Measurements from ENCODE around the gene TPD52L1.
A peak's percentile ranks its signal among the peaks of the same experiment; 100 is the strongest.
"Not testable (repeated sequence)": the region's sequence is repeated elsewhere in the genome, so short reads cannot be mapped to it uniquely, and the experiment has no call there.

The TPD52L1 gene

DNA sequence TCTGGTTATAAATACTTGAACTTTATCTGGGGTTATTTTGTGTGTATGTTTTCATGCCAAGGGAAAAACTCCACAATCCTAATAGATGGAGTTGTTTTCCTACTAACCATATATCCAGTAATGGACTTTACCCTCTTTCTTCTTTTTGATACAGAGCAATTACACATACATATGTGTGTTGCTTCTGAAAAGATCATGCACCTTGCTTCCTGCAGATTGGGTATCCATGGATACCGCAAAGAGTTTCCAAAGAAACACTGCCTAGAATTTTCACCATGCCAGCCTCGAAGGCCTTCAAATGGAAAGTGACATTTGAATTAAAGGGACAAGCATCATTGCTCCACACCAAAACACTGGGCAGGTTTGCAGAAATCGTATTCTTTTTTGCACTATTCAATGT lies 121.4 kb downstream of the TPD52L1 start:
- no peaks in the 10 kb centered on the region for H3K27me3 ChIP-seq (ENCODE audit: insufficient read depth, poor library complexity, severe bottlenecking)
- DNase-seq (ENCODE audit: low spot score) (no peak), ATAC-seq (ENCODE audit: low read depth) (no peak)
- H3K36me3 ChIP-seq (ENCODE audit: low read depth) = peaks cover 38% of the 10 kb centered on the region
- H3K9me3 ChIP-seq (ENCODE audit: severe bottlenecking) = no peaks in the 10 kb centered on the region
- peaks cover 17% of the 10 kb centered on the region for H3K4me1 ChIP-seq (ENCODE audit: insufficient read depth, poor library complexity, severe bottlenecking)
- TF ChIP-seq, protein P1, sequence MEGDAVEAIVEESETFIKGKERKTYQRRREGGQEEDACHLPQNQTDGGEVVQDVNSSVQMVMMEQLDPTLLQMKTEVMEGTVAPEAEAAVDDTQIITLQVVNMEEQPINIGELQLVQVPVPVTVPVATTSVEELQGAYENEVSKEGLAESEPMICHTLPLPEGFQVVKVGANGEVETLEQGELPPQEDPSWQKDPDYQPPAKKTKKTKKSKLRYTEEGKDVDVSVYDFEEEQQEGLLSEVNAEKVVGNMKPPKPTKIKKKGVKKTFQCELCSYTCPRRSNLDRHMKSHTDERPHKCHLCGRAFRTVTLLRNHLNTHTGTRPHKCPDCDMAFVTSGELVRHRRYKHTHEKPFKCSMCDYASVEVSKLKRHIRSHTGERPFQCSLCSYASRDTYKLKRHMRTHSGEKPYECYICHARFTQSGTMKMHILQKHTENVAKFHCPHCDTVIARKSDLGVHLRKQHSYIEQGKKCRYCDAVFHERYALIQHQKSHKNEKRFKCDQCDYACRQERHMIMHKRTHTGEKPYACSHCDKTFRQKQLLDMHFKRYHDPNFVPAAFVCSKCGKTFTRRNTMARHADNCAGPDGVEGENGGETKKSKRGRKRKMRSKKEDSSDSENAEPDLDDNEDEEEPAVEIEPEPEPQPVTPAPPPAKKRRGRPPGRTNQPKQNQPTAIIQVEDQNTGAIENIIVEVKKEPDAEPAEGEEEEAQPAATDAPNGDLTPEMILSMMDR (IDR thresholded peaks at IDR 0.05; ENCODE audit: poor library complexity, severe bottlenecking) = no peak
- H3K27ac ChIP-seq (ENCODE audit: poor library complexity, severe bottlenecking) = peak overlapping the region; percentile 44
- H3K4me3 ChIP-seq (ENCODE audit: severe bottlenecking) = no peak overlapping the region

DNA sequence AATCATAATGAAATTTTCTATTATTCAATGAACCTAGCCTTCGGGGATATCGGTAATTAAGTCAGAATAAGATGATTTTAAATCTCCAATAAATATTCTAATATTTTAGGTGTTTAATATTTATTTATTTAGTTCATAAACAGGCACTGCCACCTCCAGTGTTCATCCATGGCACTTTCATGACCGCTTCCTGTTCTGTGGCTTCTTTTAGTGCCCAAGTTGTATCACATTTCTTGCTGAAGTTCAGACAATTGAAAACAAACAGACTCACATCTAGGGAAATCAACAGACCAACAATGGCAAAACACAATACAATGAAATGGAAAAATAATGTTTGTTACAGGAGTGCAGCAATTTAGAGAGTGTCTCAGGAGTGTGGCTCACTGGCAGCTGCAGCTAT lies 122.2 kb downstream of the TPD52L1 start:
- Histone ChIP-seq H3K27me3 (ENCODE audit: insufficient read depth, poor library complexity, severe bottlenecking) (no peaks in the 10 kb centered on the region), H3K4me1 (ENCODE audit: insufficient read depth, poor library complexity, severe bottlenecking) (peaks cover 17% of the 10 kb centered on the region), H3K36me3 (ENCODE audit: low read depth) (peaks cover 44% of the 10 kb centered on the region), H3K9me3 (ENCODE audit: severe bottlenecking) (no peaks in the 10 kb centered on the region), H3K4me3 (ENCODE audit: severe bottlenecking) (no peak overlapping the region), H3K27ac (ENCODE audit: poor library complexity, severe bottlenecking) (no peak overlapping the region)
- DNase-seq (ENCODE audit: low spot score) = no peak
- TF ChIP-seq, protein P1 (IDR thresholded peaks at IDR 0.05; ENCODE audit: poor library complexity, severe bottlenecking) = no peak
- ATAC-seq (ENCODE audit: low read depth) = no peak

DNA sequence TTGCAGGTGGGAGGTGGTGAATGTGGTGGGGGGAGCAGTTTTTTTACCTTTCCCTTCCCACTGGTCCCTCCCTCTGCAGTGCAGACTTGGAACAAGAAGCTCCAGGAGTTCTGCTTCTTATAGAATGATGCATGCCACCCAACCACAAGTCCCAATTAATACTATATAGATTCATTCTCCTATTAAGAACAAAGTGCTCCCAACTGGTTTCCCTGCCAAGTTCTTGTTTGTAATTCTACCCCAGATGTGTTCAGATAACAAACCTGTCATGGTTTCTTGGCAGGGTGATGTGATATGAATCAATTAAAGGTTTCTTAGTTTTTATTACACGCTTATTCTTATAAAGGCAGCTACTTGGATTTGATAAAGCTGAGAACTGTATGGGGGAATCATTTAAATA lies 124.3 kb downstream of the TPD52L1 start:
- H3K4me3 ChIP-seq (ENCODE audit: severe bottlenecking) = no peak overlapping the region
- TF ChIP-seq, protein P1 (IDR thresholded peaks at IDR 0.05; ENCODE audit: poor library complexity, severe bottlenecking) = no peak
- peaks cover 17% of the 10 kb centered on the region for H3K4me1 ChIP-seq (ENCODE audit: insufficient read depth, poor library complexity, severe bottlenecking)
- no peak for ATAC-seq (ENCODE audit: low read depth)
- H3K9me3 ChIP-seq (ENCODE audit: severe bottlenecking) = no peaks in the 10 kb centered on the region
- H3K27me3 ChIP-seq (ENCODE audit: insufficient read depth, poor library complexity, severe bottlenecking) = no peaks in the 10 kb centered on the region
- H3K36me3 ChIP-seq (ENCODE audit: low read depth) = peaks cover 50% of the 10 kb centered on the region
- no peak overlapping the region for H3K27ac ChIP-seq (ENCODE audit: poor library complexity, severe bottlenecking)
- no peak for DNase-seq (ENCODE audit: low spot score)

DNA sequence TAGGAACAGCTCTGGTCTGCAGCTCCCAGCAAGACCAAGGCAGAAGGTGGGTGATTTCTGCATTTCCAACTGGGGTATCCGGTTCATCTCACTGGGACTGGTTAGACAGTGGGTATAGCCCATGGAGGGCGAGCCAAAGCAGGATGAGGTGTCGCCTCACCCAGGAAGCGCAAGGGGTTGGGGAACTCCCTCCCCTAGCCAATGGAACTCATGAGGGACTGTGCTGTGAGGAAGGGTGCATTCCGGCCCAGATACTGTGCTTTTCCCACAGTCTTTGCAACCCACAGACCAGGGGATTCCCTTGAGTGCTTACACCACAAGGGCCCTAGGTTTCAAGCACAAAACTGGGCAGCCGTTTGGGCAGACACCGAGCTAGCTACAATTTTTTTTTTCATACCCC lies 126.4 kb downstream of the TPD52L1 start:
- Histone ChIP-seq H3K27me3 (ENCODE audit: insufficient read depth, poor library complexity, severe bottlenecking) (no peaks in the 10 kb centered on the region), H3K9me3 (ENCODE audit: severe bottlenecking) (no peaks in the 10 kb centered on the region), H3K36me3 (ENCODE audit: low read depth) (peaks cover 45% of the 10 kb centered on the region), H3K4me1 (ENCODE audit: insufficient read depth, poor library complexity, severe bottlenecking) (peaks cover 6% of the 10 kb centered on the region), H3K4me3 (ENCODE audit: severe bottlenecking) (no peak overlapping the region), H3K27ac (ENCODE audit: poor library complexity, severe bottlenecking) (no peak overlapping the region)
- DNase-seq (ENCODE audit: low spot score) = no peak
- TF ChIP-seq, protein P1 (IDR thresholded peaks at IDR 0.05; ENCODE audit: poor library complexity, severe bottlenecking) = no peak
- no peak for ATAC-seq (ENCODE audit: low read depth)

DNA sequence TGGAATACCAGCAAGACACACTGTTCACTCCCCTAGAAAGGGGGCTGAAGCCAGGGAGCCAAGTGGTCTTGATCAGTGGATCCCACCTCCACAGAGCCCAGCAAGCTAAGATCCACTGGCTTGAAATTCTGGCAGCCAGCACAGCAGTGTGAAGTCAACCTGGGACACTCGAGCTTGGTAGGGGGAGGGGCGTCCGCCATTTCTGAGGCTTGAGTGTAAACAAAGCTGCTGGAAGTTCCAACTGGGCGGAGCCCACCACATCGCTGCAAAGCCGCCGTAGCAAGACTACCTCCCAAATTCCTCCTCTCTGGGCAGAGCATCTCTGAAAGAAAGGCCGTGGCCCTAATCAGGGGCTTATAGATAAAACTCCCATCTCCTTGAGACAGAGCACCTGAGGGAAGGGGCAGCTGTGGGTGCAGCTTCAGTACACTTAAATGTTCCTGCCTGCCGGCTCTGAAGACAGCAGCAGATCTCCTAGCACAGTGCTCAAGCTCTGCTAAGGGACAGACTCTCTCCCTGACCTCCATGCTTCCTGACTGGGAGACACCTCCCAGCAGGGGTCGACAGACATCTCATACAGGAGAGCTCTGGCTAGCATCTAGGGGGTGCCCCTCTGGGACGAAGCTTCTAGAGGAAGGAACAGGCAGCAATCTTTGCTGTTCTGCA lies 126.9 kb downstream of the TPD52L1 start:
- not testable (repeated sequence) for H3K4me3 ChIP-seq (ENCODE audit: severe bottlenecking); H3K4me1 ChIP-seq (ENCODE audit: insufficient read depth, poor library complexity, severe bottlenecking); ATAC-seq (ENCODE audit: low read depth); H3K27me3 ChIP-seq (ENCODE audit: insufficient read depth, poor library complexity, severe bottlenecking); DNase-seq (ENCODE audit: low spot score); H3K27ac ChIP-seq (ENCODE audit: poor library complexity, severe bottlenecking); H3K9me3 ChIP-seq (ENCODE audit: severe bottlenecking)
- peaks cover 44% of the 10 kb centered on the region for H3K36me3 ChIP-seq (ENCODE audit: low read depth)

DNA sequence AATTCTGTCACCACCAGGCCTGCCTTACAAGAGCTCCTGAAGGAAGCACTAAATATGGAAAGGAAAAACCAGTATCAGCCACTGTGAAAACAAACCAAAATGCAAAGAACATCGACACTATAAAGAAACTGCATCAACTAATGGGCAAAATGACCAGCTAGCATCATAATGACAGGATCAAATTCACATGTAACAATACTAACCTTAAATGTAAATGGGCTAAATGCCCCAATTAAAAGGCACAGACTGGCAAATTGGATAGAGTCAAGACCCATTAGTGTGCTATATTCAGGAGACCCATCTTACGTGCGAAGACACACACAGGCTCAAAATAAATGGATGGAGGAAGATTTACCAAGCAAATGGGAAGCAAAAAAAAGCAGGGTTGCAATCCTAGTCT lies 128.9 kb downstream of the TPD52L1 start:
- DNase-seq (ENCODE audit: low spot score); ATAC-seq (ENCODE audit: low read depth): not testable (repeated sequence)
- peaks cover 53% of the 10 kb centered on the region for H3K36me3 ChIP-seq (ENCODE audit: low read depth)

More for the DNA sequence above, 128.9 kb downstream of the TPD52L1 start:
- H3K27ac ChIP-seq (ENCODE audit: poor library complexity, severe bottlenecking); H3K27me3 ChIP-seq (ENCODE audit: insufficient read depth, poor library complexity, severe bottlenecking); H3K4me1 ChIP-seq (ENCODE audit: insufficient read depth, poor library complexity, severe bottlenecking); H3K9me3 ChIP-seq (ENCODE audit: severe bottlenecking); H3K4me3 ChIP-seq (ENCODE audit: severe bottlenecking): not testable (repeated sequence)
